Neural cell (in vitro differentiated cells): Measurements from ENCODE around the gene MOCOS. TPM values are rescaled to one million over a fixed set of nuclear protein-coding genes. Genes with fewer than 3 reads are reported as not detected.

Experiments
- polyA plus RNA-seq: library from polyadenylated mRNA; depleted of rRNA; stranded (reverse); fragments of >200 nt; gene quantifications from 2 replicates; pipeline ENCODE4 v1.2.3, GENCODE V29; 2014

Gene MOCOS
- polyA plus RNA-seq, 1 donor from 2014 or later = not detected

Other genes starting within 250 kb of the MOCOS start
- 129 and 136 TPM in 2 replicates for gene RPRD1A, start 119.9 kb upstream of the MOCOS start, polyA plus RNA-seq
- 260 and 298 TPM in 2 replicates for gene SLC39A6, start 58.2 kb upstream of the MOCOS start, polyA plus RNA-seq
- gene ELP2, start 57.6 kb upstream of the MOCOS start, polyA plus RNA-seq = 77.1 and 83.6 TPM in 2 replicates
- gene FHOD3, start 110.2 kb downstream of the MOCOS start, polyA plus RNA-seq = 19.4 and 22.3 TPM in 2 replicates